ENCODE data around the gene HNRNPA3. TPM values are rescaled to one million over a fixed set of nuclear protein-coding genes. Genes with fewer than 3 reads are reported as not detected.

Gene HNRNPA3
- polyA plus RNA-seq, 3 donors from 2014 or later = 47.7 to 85.5 (median 49.7) TPM

GRCh38 chr2:177231270-177231669, 18.7 kb downstream of the HNRNPA3 start:
- no peaks in the 10 kb centered on the region for H3K9me3 Mint-ChIP-seq
- H3K27me3 Mint-ChIP-seq (ENCODE audit: low read depth in 3 of 3) = peaks cover 3 to 11% (median 9%) of the 10 kb centered on the region in 3 donors
- peak overlapping the region in 5 of 6 donors; percentile 18 to 75 (median 58) for H3K27ac Mint-ChIP-seq
- H3K36me3 Mint-ChIP-seq = peaks cover 6 to 39% (median 14%) of the 10 kb centered on the region in 3 donors
- H3K4me1 Mint-ChIP-seq = peaks cover 40 to 78% of the 10 kb centered on the region in 2 donors
- DNase-seq = no peak
- no peak overlapping the region for H3K4me3 Mint-ChIP-seq

GRCh38 chr2:177232098-177232704, 19.6 kb downstream of the HNRNPA3 start:
- Mint-ChIP-seq H3K27me3 (ENCODE audit: low read depth in 3 of 3) (peaks cover 3 to 7% (median 6%) of the 10 kb centered on the region in 3 donors), H3K4me1 (peaks cover 44 to 79% of the 10 kb centered on the region in 2 donors), H3K9me3 (no peaks in the 10 kb centered on the region), H3K27ac (peak overlapping the region; percentile 12 to 73 (median 40)), H3K4me3 (no peak overlapping the region), H3K36me3 (peaks cover 6 to 39% (median 14%) of the 10 kb centered on the region in 3 donors)
- no peak for DNase-seq

GRCh38 chr2:177234267-177234666, 21.7 kb downstream of the HNRNPA3 start:
- DNase-seq = no peak
- peaks cover 0 to 2% (median 1%) of the 10 kb centered on the region in 3 donors for H3K27me3 Mint-ChIP-seq (ENCODE audit: low read depth in 3 of 3)
- H3K4me3 Mint-ChIP-seq = no peak overlapping the region
- peak overlapping the region; percentile 58 to 80 (median 70) for H3K27ac Mint-ChIP-seq
- peaks cover 45 to 78% of the 10 kb centered on the region in 2 donors for H3K4me1 Mint-ChIP-seq
- no peaks in the 10 kb centered on the region for H3K9me3 Mint-ChIP-seq
- peaks cover 6 to 33% (median 11%) of the 10 kb centered on the region in 3 donors for H3K36me3 Mint-ChIP-seq

- H3K4me1 Mint-ChIP-seq = peaks cover 56 to 82% of the 10 kb centered on the region in 2 donors
- peak overlapping the region; percentile 37 to 85 (median 66) for H3K27ac Mint-ChIP-seq
These were observed 23.4 kb downstream of the HNRNPA3 start for GRCh38 chr2:177235855-177236437.

GRCh38 chr2:177237932-177238331, 25.3 kb downstream of the HNRNPA3 start:
- Mint-ChIP-seq H3K27ac (peak overlapping the region in 5 of 6 donors; percentile 95 to 98 (median 97)), H3K4me3 (peak overlapping the region in 2 of 5 donors; percentile 17 to 23), H3K9me3 (no peaks in the 10 kb centered on the region)

More at GRCh38 chr2:177235855-177236437, 23.4 kb downstream of the HNRNPA3 start:
- Mint-ChIP-seq H3K36me3 (peaks cover 2 to 22% (median 9%) of the 10 kb centered on the region in 3 donors), H3K4me3 (no peak overlapping the region), H3K27me3 (ENCODE audit: low read depth in 3 of 3) (peaks cover 0 to 5% (median 2%) of the 10 kb centered on the region in 3 donors), H3K9me3 (no peaks in the 10 kb centered on the region)
- DNase-seq = no peak

GRCh38 chr2:177239053-177239452, 26.5 kb downstream of the HNRNPA3 start:
- peaks cover 0 to 5% (median 0%) of the 10 kb centered on the region in 3 donors for H3K27me3 Mint-ChIP-seq (ENCODE audit: low read depth in 3 of 3)
- peak overlapping the region in 4 of 5 donors; percentile 43 to 82 (median 70) for H3K4me3 Mint-ChIP-seq
- H3K36me3 Mint-ChIP-seq = peaks cover 0 to 3% (median 0%) of the 10 kb centered on the region in 3 donors
- no peaks in the 10 kb centered on the region for H3K9me3 Mint-ChIP-seq
- H3K4me1 Mint-ChIP-seq = peaks cover 81 to 88% of the 10 kb centered on the region in 2 donors
- DNase-seq = no peak
- H3K27ac Mint-ChIP-seq = peak overlapping the region; percentile 95 to 100 (median 97)

More at GRCh38 chr2:177237932-177238331, 25.3 kb downstream of the HNRNPA3 start:
- peaks cover 0 to 4% (median 4%) of the 10 kb centered on the region in 3 donors for H3K36me3 Mint-ChIP-seq
- DNase-seq = no peak
- H3K4me1 Mint-ChIP-seq = peaks cover 76 to 89% of the 10 kb centered on the region in 2 donors
- H3K27me3 Mint-ChIP-seq (ENCODE audit: low read depth in 3 of 3) = peaks cover 0 to 5% (median 0%) of the 10 kb centered on the region in 3 donors

- Mint-ChIP-seq H3K4me3 (peak overlapping the region; percentile 63 to 82 (median 78)), H3K9me3 (no peaks in the 10 kb centered on the region)
These were observed 27.5 kb downstream of the HNRNPA3 start for GRCh38 chr2:177239932-177240630.

GRCh38 chr2:177241711-177242120, 29.1 kb downstream of the HNRNPA3 start:
- Mint-ChIP-seq H3K27ac (peak overlapping the region; percentile 95 to 100 (median 97)), H3K27me3 (ENCODE audit: low read depth in 3 of 3) (peaks cover 0 to 5% (median 0%) of the 10 kb centered on the region in 3 donors), H3K4me3 (peak overlapping the region; percentile 4 to 82 (median 26)), H3K4me1 (peaks cover 87 to 95% of the 10 kb centered on the region in 2 donors), H3K36me3 (no peaks in the 10 kb centered on the region), H3K9me3 (no peaks in the 10 kb centered on the region)
- DNase-seq = no peak

More at GRCh38 chr2:177239932-177240630, 27.5 kb downstream of the HNRNPA3 start:
- H3K4me1 Mint-ChIP-seq = peaks cover 84 to 92% of the 10 kb centered on the region in 2 donors
- H3K27me3 Mint-ChIP-seq (ENCODE audit: low read depth in 3 of 3) = peaks cover 0 to 5% (median 0%) of the 10 kb centered on the region in 3 donors
- H3K27ac Mint-ChIP-seq = peak overlapping the region; percentile 95 to 100 (median 97)
- H3K36me3 Mint-ChIP-seq = no peaks in the 10 kb centered on the region
- peak; percentile 75 to 78 (median 77) for DNase-seq

- no peak for DNase-seq
- peak overlapping the region; percentile 95 to 100 (median 97) for H3K27ac Mint-ChIP-seq
- H3K36me3 Mint-ChIP-seq = no peaks in the 10 kb centered on the region
- peaks cover 0 to 5% (median 0%) of the 10 kb centered on the region in 3 donors for H3K27me3 Mint-ChIP-seq (ENCODE audit: low read depth in 3 of 3)
- H3K4me1 Mint-ChIP-seq = peaks cover 87 to 95% of the 10 kb centered on the region in 2 donors
- no peaks in the 10 kb centered on the region for H3K9me3 Mint-ChIP-seq
- peak overlapping the region; percentile 4 to 82 (median 20) for H3K4me3 Mint-ChIP-seq
These were observed 29.8 kb downstream of the HNRNPA3 start for GRCh38 chr2:177242121-177242987.

GRCh38 chr2:177243073-177243472, 30.5 kb downstream of the HNRNPA3 start:
- no peaks in the 10 kb centered on the region for H3K36me3 Mint-ChIP-seq
- H3K27me3 Mint-ChIP-seq (ENCODE audit: low read depth in 3 of 3) = peaks cover 0 to 5% (median 0%) of the 10 kb centered on the region in 3 donors
- H3K4me3 Mint-ChIP-seq = peak overlapping the region in 4 of 5 donors; percentile 6 to 30 (median 18)
- peaks cover 88 to 95% of the 10 kb centered on the region in 2 donors for H3K4me1 Mint-ChIP-seq
- H3K9me3 Mint-ChIP-seq = no peaks in the 10 kb centered on the region
- no peak for DNase-seq
- H3K27ac Mint-ChIP-seq = peak overlapping the region; percentile 83 to 100 (median 96)

- Mint-ChIP-seq H3K36me3 (no peaks in the 10 kb centered on the region), H3K27me3 (ENCODE audit: low read depth in 3 of 3) (peaks cover 0 to 5% (median 0%) of the 10 kb centered on the region in 3 donors), H3K4me1 (peaks cover 87 to 94% of the 10 kb centered on the region in 2 donors), H3K9me3 (no peaks in the 10 kb centered on the region), H3K27ac (peak overlapping the region; percentile 40 to 100 (median 96)), H3K4me3 (peak overlapping the region in 1 of 5 donors; percentile 32)
- no peak for DNase-seq
These were observed 30.9 kb downstream of the HNRNPA3 start for GRCh38 chr2:177243476-177243875.

- peaks cover 0 to 5% (median 0%) of the 10 kb centered on the region in 3 donors for H3K27me3 Mint-ChIP-seq (ENCODE audit: low read depth in 3 of 3)
- peaks cover 85 to 94% of the 10 kb centered on the region in 2 donors for H3K4me1 Mint-ChIP-seq
- no peak for DNase-seq
- H3K4me3 Mint-ChIP-seq = no peak overlapping the region
- H3K36me3 Mint-ChIP-seq = no peaks in the 10 kb centered on the region
- H3K9me3 Mint-ChIP-seq = no peaks in the 10 kb centered on the region
- H3K27ac Mint-ChIP-seq = peak overlapping the region in 5 of 6 donors; percentile 26 to 80 (median 64)
These were observed 31.7 kb downstream of the HNRNPA3 start for GRCh38 chr2:177244244-177244771.

Data from immature natural killer cell (primary cell).